ENCODE data around the gene CEACAM16. TPM values are rescaled to one million over a fixed set of nuclear protein-coding genes. Genes with fewer than 3 reads are reported as not detected.

CEACAM16 gene
- total RNA-seq, 4 donors from 2014 or later: 0.40 TPM; not detected in 3

DNA sequence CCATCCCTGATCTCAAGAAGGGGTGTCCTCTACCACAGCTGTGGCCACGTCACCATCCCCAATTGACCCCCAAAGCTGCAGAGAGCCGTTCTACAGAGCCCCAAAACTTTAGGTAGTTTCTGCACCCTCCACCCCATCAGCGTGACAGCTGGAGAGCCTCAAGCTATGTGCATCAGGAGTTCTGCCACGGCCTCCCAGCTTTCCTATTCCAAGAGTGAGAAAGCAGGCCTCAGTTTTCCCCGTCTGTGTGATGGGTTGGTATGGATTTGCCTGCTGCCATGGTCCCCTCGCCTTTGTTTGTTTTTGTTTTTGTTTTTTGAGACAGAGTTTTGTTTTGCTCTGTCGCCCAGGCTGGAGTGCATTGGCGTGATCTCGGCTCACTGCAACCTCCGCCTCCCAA, 51.0 kb downstream of the CEACAM16 start:
- WGBS, 2 donors: 86 to 90% methylated on average over 10 of the region's 10 CpGs
- Histone ChIP-seq H3K4me1 (peaks cover 41 to 69% of the 10 kb centered on the region in 2 donors), H3K4me3 (replicated peaks in 1 of 3) (peak overlapping the region in 1 of 3 donors; percentile 47), H3K27ac (peak overlapping the region; percentile 89 to 97 (median 89)), H3K9me3 (no peaks in the 10 kb centered on the region), H3K36me3 (peaks cover 2 to 13% of the 10 kb centered on the region in 2 donors), H3K27me3 (no peaks in the 10 kb centered on the region)
- DNase-seq: no peak
- TF ChIP-seq, protein P1, sequence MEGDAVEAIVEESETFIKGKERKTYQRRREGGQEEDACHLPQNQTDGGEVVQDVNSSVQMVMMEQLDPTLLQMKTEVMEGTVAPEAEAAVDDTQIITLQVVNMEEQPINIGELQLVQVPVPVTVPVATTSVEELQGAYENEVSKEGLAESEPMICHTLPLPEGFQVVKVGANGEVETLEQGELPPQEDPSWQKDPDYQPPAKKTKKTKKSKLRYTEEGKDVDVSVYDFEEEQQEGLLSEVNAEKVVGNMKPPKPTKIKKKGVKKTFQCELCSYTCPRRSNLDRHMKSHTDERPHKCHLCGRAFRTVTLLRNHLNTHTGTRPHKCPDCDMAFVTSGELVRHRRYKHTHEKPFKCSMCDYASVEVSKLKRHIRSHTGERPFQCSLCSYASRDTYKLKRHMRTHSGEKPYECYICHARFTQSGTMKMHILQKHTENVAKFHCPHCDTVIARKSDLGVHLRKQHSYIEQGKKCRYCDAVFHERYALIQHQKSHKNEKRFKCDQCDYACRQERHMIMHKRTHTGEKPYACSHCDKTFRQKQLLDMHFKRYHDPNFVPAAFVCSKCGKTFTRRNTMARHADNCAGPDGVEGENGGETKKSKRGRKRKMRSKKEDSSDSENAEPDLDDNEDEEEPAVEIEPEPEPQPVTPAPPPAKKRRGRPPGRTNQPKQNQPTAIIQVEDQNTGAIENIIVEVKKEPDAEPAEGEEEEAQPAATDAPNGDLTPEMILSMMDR (IDR thresholded peaks at IDR 0.05): no peak
- intact Hi-C loops (cut with DNase I): no loop called here

DNA sequence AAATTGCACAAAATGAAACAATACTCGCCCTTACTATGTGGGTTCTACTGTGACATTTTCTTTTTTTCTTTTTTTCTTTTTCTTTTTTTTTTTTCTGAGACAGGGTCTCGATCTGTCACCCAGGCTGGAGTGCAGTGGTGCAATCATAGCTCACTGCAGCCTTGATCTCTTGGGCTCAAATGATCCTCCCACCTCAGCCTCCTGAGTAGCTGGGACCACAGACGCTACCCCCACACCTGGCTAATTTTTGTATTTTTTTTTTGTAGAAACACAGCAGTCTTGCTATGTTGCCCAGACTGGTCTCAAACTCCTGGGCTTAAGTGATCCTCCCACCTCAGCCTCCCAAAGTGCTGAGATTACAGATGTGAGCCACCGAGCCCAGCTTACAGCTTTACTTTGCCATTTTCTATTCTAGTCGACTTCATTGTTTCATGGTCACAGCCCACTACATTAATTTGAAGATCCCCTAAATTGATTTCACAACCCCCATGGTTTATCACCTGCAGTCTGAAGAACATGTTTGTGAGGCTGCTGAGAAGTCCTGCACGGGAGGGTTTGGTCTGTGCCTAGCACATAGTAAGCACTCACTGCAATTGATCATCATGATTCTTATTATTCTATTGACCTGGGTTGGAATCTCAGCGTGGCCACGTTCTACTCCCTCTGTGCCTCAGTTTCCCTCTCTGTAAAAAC, 53.3 kb downstream of the CEACAM16 start:
- Histone ChIP-seq H3K4me1 (peaks cover 58 to 72% of the 10 kb centered on the region in 2 donors), H3K27me3 (no peaks in the 10 kb centered on the region), H3K36me3 (peaks cover 6 to 20% of the 10 kb centered on the region in 2 donors), H3K4me3 (replicated peaks in 1 of 3) (no peak overlapping the region), H3K9me3 (no peaks in the 10 kb centered on the region), H3K27ac (peak overlapping the region; percentile 81 to 97 (median 96))
- DNase-seq: no peak
- intact Hi-C loops (cut with DNase I): no loop called here
- no peak for TF ChIP-seq POLR2A (IDR thresholded peaks at IDR 0.05)
- TF ChIP-seq, protein P1 (IDR thresholded peaks at IDR 0.05): no peak
- 76 to 81% methylated on average over 8 of the region's 8 CpGs for WGBS, 2 donors

DNA sequence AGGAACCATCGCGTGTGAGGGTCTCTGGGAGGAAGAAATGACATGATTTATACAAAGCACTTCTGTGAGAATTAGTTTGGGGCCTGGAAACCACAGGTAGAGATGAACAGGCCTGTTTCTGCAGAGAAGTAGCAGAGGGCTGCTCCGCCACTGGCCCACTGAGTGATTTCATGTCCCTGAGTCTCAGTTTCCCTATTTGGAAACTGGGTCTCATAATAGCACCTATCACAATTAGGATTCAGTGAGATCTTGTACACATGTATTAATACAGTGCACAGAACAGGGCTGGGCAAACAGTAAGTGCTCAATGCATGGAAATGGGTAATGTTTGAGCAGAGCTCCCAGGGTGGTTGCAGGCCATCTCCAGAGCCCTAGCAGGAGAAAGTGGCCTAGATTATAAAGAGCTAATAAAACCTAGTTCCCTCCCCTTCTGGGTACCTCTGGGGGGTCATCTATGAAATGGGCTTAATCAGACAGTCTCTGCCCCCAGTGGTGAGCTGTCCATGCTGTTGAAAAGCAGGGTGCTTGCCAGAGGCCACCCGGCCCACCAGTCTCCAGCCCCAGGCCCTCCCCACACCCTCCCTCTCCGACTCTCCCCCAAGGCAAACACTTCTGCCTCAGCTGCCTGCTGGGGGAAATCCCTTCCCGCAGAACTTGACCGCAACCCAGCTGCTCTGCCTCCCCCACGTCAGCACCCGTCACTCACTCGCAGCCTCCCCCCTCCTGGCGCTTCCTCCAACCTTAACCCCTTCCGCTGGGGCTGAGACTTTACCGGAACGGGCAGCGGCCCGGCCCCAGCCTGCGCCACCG, 54.1 kb downstream of the CEACAM16 start:
- intact Hi-C loops (cut with DNase I): no loop called here
- H3K27me3 ChIP-seq: no peaks in the 10 kb centered on the region
- H3K27ac ChIP-seq: peak overlapping the region; percentile 81 to 97 (median 96)
- peak; percentile 86 to 93 for DNase-seq
- H3K9me3 ChIP-seq: no peaks in the 10 kb centered on the region
- peak overlapping the region in 1 of 3 donors; percentile 49 for H3K4me3 ChIP-seq (replicated peaks in 1 of 3)
- peaks cover 14 to 28% of the 10 kb centered on the region in 2 donors for H3K36me3 ChIP-seq
- H3K4me1 ChIP-seq: peaks cover 53 to 76% of the 10 kb centered on the region in 2 donors
- peak in 1 of 2 donors; percentile 34 for TF ChIP-seq POLR2A (IDR thresholded peaks at IDR 0.05)
- TF ChIP-seq, protein P1 (IDR thresholded peaks at IDR 0.05): peak in 2 of 6 experiments; percentile 3 to 5
- 18 to 24% methylated on average over 10 to 14 of the region's 18 CpGs for WGBS, 2 donors

DNA sequence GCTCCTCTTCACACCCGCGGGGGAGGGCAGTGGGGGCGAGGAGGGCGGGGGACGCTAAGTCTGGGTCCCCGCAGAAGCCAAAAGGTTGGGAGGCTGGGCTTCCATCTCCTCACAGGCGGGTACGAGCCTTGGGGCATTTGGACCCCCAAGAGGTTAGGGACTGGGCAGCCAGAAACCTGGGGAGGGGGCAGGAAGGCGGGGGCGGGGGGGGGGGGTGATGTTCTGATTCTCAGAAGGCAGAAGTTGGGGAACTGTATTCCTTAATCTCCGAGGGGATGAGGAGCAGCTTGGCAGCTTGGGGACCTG, 54.6 kb downstream of the CEACAM16 start:
- peaks cover 53 to 81% of the 10 kb centered on the region in 2 donors for H3K4me1 ChIP-seq

More for the DNA sequence above, 54.6 kb downstream of the CEACAM16 start:
- H3K27ac ChIP-seq: peak overlapping the region; percentile 81 to 97 (median 96)
- DNase-seq: no peak
- H3K36me3 ChIP-seq: peaks cover 19 to 33% of the 10 kb centered on the region in 2 donors
- intact Hi-C loops (cut with DNase I): no loop called here
- TF ChIP-seq, protein P1 (IDR thresholded peaks at IDR 0.05): no peak
- TF ChIP-seq POLR2A (IDR thresholded peaks at IDR 0.05): no peak
- no peaks in the 10 kb centered on the region for H3K27me3 ChIP-seq
- H3K9me3 ChIP-seq: no peaks in the 10 kb centered on the region
- H3K4me3 ChIP-seq (replicated peaks in 1 of 3): peak overlapping the region in 1 of 3 donors; percentile 49
- WGBS, 2 donors: 0% methylated on average over 1 to 5 of the region's 11 CpGs
